SK-N-SH (cell line): Measurements from ENCODE around the gene LEF1. TPM values are rescaled to one million over a fixed set of nuclear protein-coding genes. Genes with fewer than 3 reads are reported as not detected.

Experiments used
- CTCF ChIA-PET: fragments of 300-600, 350-600 bp; formaldehyde crosslinking; extraction: SDS; loops from one replicate; lab custom pipeline; 2021; lab: Yijun Ruan, JAX
- POLR2A ChIA-PET: fragments of 350-600 bp; sonication (Branson Sonifier 250); formaldehyde crosslinking; extraction: SDS; loops from one replicate; lab custom pipeline; 2020; ENCODE audit warnings: antibody characterized with exemption, inconsistent platforms; lab: Yijun Ruan, JAX
- DNase-seq: peaks from one replicate; pipeline ENCODE4 v3.0.0; 2012
- H2AFZ ChIP-seq: fragments of 200-600 bp; sonication (generic); 2 replicates; pipeline ENCODE4 v1.8.1; 2016; ENCODE audit warnings: antibody characterized with exemption, mild to moderate bottlenecking, low read depth
- H3F3A ChIP-seq: fragments of 200-600 bp; sonication (generic); replicated peaks from 2 replicates; pipeline ENCODE3; 2016; ENCODE audit warnings: antibody characterized with exemption, mild to moderate bottlenecking; ENCODE audit not compliant: insufficient read depth
- H3K27ac ChIP-seq, 2 experiments: fragments of 200-500 bp in 1 of 2; fragments of 200-600 bp in 1 of 2; sonication (Bioruptor generic) in 1 of 2; sonication (generic), shearing (Covaris generic) in 1 of 2; 2 replicates each; pipeline versions ENCODE4 v1.5.1 to v1.6.1; 2014 to 2016; ENCODE audit warnings: low read depth in 2 of 2, inconsistent platforms in 1 of 2, low read length in 1 of 2, mild to moderate bottlenecking in 1 of 2, mixed read lengths in 1 of 2
- H3K27me3 ChIP-seq: fragments of 200-600 bp; sonication (generic), shearing (Covaris generic); 2 replicates; pipeline ENCODE4 v1.6.1; 2016; ENCODE audit warnings: mixed run types; ENCODE audit not compliant: insufficient read depth
- H3K36me3 ChIP-seq, 2 experiments: fragments of 200-500 bp in 1 of 2; fragments of 200-600 bp in 1 of 2; sonication (Bioruptor generic) in 1 of 2; sonication (generic) in 1 of 2; replicated peaks in 1 of 2; 2 replicates each; pipeline versions ENCODE3 to v1.5.1; 2014 to 2016; ENCODE audit warnings: low read length in 1 of 2, mild to moderate bottlenecking in 1 of 2; ENCODE audit not compliant: insufficient read depth in 2 of 2, control insufficient read depth in 1 of 2
- H3K4me1 ChIP-seq, 2 experiments: fragments of 200-500 bp in 1 of 2; fragments of 200-600 bp in 1 of 2; sonication (Bioruptor generic) in 1 of 2; sonication (generic), shearing (Covaris generic) in 1 of 2; 2 replicates each; pipeline versions ENCODE4 v1.5.1 to v1.6.1; 2014 to 2016; ENCODE audit warnings: low read depth in 1 of 2, low read length in 1 of 2, mixed run types in 1 of 2; ENCODE audit not compliant: insufficient read depth in 2 of 2, control insufficient read depth in 1 of 2
- H3K4me2 ChIP-seq: fragments of 200-600 bp; sonication (generic), shearing (Covaris generic); 2 replicates; pipeline ENCODE4 v1.6.1; 2017; ENCODE audit warnings: mixed run types
- H3K4me3 ChIP-seq, 2 experiments: fragments of 200-500 bp in 1 of 2; fragments of 200-600 bp in 1 of 2; sonication (Bioruptor generic) in 1 of 2; sonication (generic), shearing (Covaris generic) in 1 of 2; 2 replicates each; pipeline versions ENCODE4 v1.5.1 to v1.8.1; 2014 to 2016; ENCODE audit warnings: low read depth in 2 of 2, inconsistent platforms in 1 of 2, low read length in 1 of 2, mild to moderate bottlenecking in 1 of 2, mixed read lengths in 1 of 2, moderate library complexity in 1 of 2
- H3K79me2 ChIP-seq: fragments of 200-600 bp; sonication (generic); 2 replicates; pipeline ENCODE4 v1.8.1; 2017; ENCODE audit warnings: mild to moderate bottlenecking; ENCODE audit not compliant: insufficient read depth
- H3K9ac ChIP-seq: fragments of 200-600 bp; sonication (generic); 2 replicates; pipeline ENCODE4 v1.6.1; 2017; ENCODE audit warnings: mixed run types
- H3K9me2 ChIP-seq: fragments of 200-600 bp; sonication (generic); 2 replicates; pipeline ENCODE4 v1.6.1; 2017; ENCODE audit warnings: mixed run types
- H3K9me3 ChIP-seq: fragments of 200-600 bp; sonication (generic); 2 replicates; pipeline ENCODE4 v1.6.1; 2017; ENCODE audit warnings: mixed run types, mild to moderate bottlenecking, moderate library complexity
- H4K20me1 ChIP-seq: fragments of 200-600 bp; sonication (generic); 2 replicates; pipeline ENCODE4 v1.6.1; 2017; ENCODE audit warnings: mild to moderate bottlenecking, mixed run types; ENCODE audit not compliant: insufficient read depth
- CHD2 ChIP-seq: fragments of 150-350 bp; IDR thresholded peaks from 2 replicates; pipeline ENCODE4 v1.6.1; 2018; ENCODE audit warnings: low read length; ENCODE audit not compliant: partially characterized antibody
- CTCF ChIP-seq: fragments of 200-600 bp; sonication (generic); IDR thresholded peaks from 2 replicates; pipeline ENCODE4 v1.6.1; 2017; ENCODE audit warnings: antibody characterized with exemption, mild to moderate bottlenecking, moderate library complexity
- ELF1 ChIP-seq: IDR thresholded peaks from 2 replicates; pipeline ENCODE4 v1.4.0; 2012
- EP300 ChIP-seq, 2 experiments: IDR thresholded peaks; 2 replicates each; pipeline versions ENCODE4 v1.4.0 to v1.6.1; 2012; ENCODE audit warnings: borderline replicate concordance in 1 of 2, low read depth in 1 of 2, low read length in 1 of 2
- FOSL2 ChIP-seq: IDR thresholded peaks from 2 replicates; pipeline ENCODE4 v1.4.0; 2012; ENCODE audit warnings: low read depth, mild to moderate bottlenecking, moderate library complexity, borderline replicate concordance
- FOXJ3 ChIP-seq: sonication (generic); formaldehyde crosslinking; IDR thresholded peaks from 2 replicates; pipeline ENCODE4 v1.5.1; 2020; ENCODE audit warnings: mild to moderate bottlenecking, missing genetic modification reagents
- GABPA ChIP-seq: IDR thresholded peaks from 2 replicates; pipeline ENCODE4 v1.4.0; 2012; ENCODE audit warnings: low read depth, mild to moderate bottlenecking
- GATA2 ChIP-seq: sonication (generic); formaldehyde crosslinking; IDR thresholded peaks from 2 replicates; pipeline ENCODE4 v1.5.0; 2020; ENCODE audit warnings: mild to moderate bottlenecking, missing genetic modification reagents
- IRF3 ChIP-seq: fragments of 150-350 bp; IDR thresholded peaks from 2 replicates; pipeline ENCODE4 v1.6.1; 2016; ENCODE audit warnings: mild to moderate bottlenecking, low read depth, low read length
- JUND ChIP-seq: IDR thresholded peaks from 2 replicates; pipeline ENCODE4 v1.4.0; 2012
- MAX ChIP-seq: IDR thresholded peaks from 2 replicates; pipeline ENCODE4 v1.4.0; 2012; ENCODE audit warnings: low read depth
- MXI1 ChIP-seq: IDR thresholded peaks from 2 replicates; pipeline ENCODE4 v1.6.1; 2012; ENCODE audit warnings: mild to moderate bottlenecking, low read depth, low read length, improper control_type of control experiment
- NRF1 ChIP-seq: IDR thresholded peaks from 2 replicates; pipeline ENCODE4 v1.6.1; 2012; ENCODE audit warnings: low read depth, mild to moderate bottlenecking, low read length
- POLR2AphosphoS5 ChIP-seq: IDR thresholded peaks from 2 replicates; pipeline ENCODE4 v1.6.1; 2012; ENCODE audit warnings: low read depth, low read length
- REST ChIP-seq: IDR thresholded peaks from 2 replicates; pipeline ENCODE4 v1.6.1; 2012; ENCODE audit warnings: mild to moderate bottlenecking, low read depth, low read length, moderate library complexity
- RXRA ChIP-seq: IDR thresholded peaks from 2 replicates; pipeline ENCODE4 v1.4.0; 2012; ENCODE audit warnings: low read depth, mild to moderate bottlenecking, borderline replicate concordance
- SMC3 ChIP-seq: IDR thresholded peaks from 2 replicates; pipeline ENCODE4 v1.6.1; 2012; ENCODE audit warnings: low read depth, low read length, improper control_type of control experiment
- TAF1 ChIP-seq: IDR thresholded peaks from 2 replicates; pipeline ENCODE4 v1.6.1; 2012; ENCODE audit warnings: low read depth, mild to moderate bottlenecking, low read length, moderate library complexity, borderline replicate concordance
- USF1 ChIP-seq: IDR thresholded peaks from 2 replicates; pipeline ENCODE4 v1.4.0; 2012; ENCODE audit warnings: low read depth, borderline replicate concordance
- YY1 ChIP-seq: IDR thresholded peaks from 2 replicates; pipeline ENCODE4 v1.4.0; 2012; ENCODE audit warnings: low read depth, mild to moderate bottlenecking
- WGBS: methylation state at CpG from one replicate; pipeline ENCODE4 v1.1.6; 2017; ENCODE audit warnings: low lambda C conversion rate; 5-methylcytosine and 5-hydroxymethylcytosine counted together
- polyA plus RNA-seq, 3 experiments: library from polyadenylated mRNA; depleted of rRNA; stranded (reverse); fragments of >200 nt; gene quantifications; 2 replicates each; pipeline ENCODE4 v1.2.3, GENCODE V29; 2012

The LEF1 gene
- polyA plus RNA-seq, 1 of the 3 experiments (the other 2 are of a cell fraction) = 0.36 TPM

- H3K9me2 ChIP-seq = no peaks in the 10 kb centered on the region
- no peak for TF ChIP-seq EP300 (IDR thresholded peaks at IDR 0.05; ENCODE audit: borderline replicate concordance in 1 of 2, low read depth in 1 of 2, low read length in 1 of 2)
- no peak for TF ChIP-seq USF1
- TF ChIP-seq REST = no peak
- no peak for TF ChIP-seq FOXJ3 (CRISPR knock-in tag)
- TF ChIP-seq SMC3 = no peak
- TF ChIP-seq POLR2AphosphoS5 = no peak
- no peaks in the 10 kb centered on the region for H3K4me1 ChIP-seq
- DNase-seq = no peak
- no peaks in the 10 kb centered on the region for H4K20me1 ChIP-seq
- H3K27ac ChIP-seq = no peak overlapping the region
- ChIA-PET CTCF (interaction anchor here (1.0 to 1.2 kb wide), 2 partner anchors 42 to 475 kb away, joined by 3 read pairs; no protein-coding TSS in a partner anchor), POLR2A (no interaction called here)
- no peak overlapping the region for H2AFZ ChIP-seq
- H3K4me3 ChIP-seq = no peak overlapping the region
- no peak overlapping the region for H3K4me2 ChIP-seq
- peaks cover 10% of the 10 kb centered on the region; the same call in 1 of the 2 replicates for H3K27me3 ChIP-seq
- H3K9ac ChIP-seq = no peak overlapping the region
- WGBS = 2% methylated on average over 5 of the region's 5 CpGs
- no peaks in the 10 kb centered on the region for H3K36me3 ChIP-seq
- H3F3A ChIP-seq = no peaks in the 10 kb centered on the region
- H3K79me2 ChIP-seq = no peaks in the 10 kb centered on the region
- no peaks in the 10 kb centered on the region for H3K9me3 ChIP-seq
Measured at GRCh38 chr4:108097990-108098553, 70.7 kb downstream of the LEF1 start.

- no peak overlapping the region for H3K4me2 ChIP-seq
- no peaks in the 10 kb centered on the region for H3K36me3 ChIP-seq
- no peaks in the 10 kb centered on the region for H4K20me1 ChIP-seq
- H3K4me3 ChIP-seq = no peak overlapping the region
- POLR2A ChIA-PET = no interaction called here
- H3K9ac ChIP-seq = no peak overlapping the region
- H3K27me3 ChIP-seq = peaks cover 5% of the 10 kb centered on the region; the same call in 1 of the 2 replicates
- no peaks in the 10 kb centered on the region for H3K9me2 ChIP-seq
- no peak overlapping the region for H2AFZ ChIP-seq
- H3K9me3 ChIP-seq = no peaks in the 10 kb centered on the region
- H3K4me1 ChIP-seq = no peaks in the 10 kb centered on the region
- 4% methylated on average over 5 of the region's 5 CpGs for WGBS
- no peak overlapping the region for H3K27ac ChIP-seq
- H3K79me2 ChIP-seq = no peaks in the 10 kb centered on the region
- no peak for DNase-seq
- H3F3A ChIP-seq = no peaks in the 10 kb centered on the region
- CTCF ChIA-PET = interaction anchor here (0.9 kb wide), 1 partner anchor 20 kb away, joined by 4 read pairs; no protein-coding TSS in a partner anchor
- TF ChIP-seq MXI1 = no peak
- no peak for TF ChIP-seq FOXJ3 (CRISPR knock-in tag)
- no peak for TF ChIP-seq ELF1
- TF ChIP-seq MAX = no peak
- no peak for TF ChIP-seq EP300 (IDR thresholded peaks at IDR 0.05; ENCODE audit: borderline replicate concordance in 1 of 2, low read depth in 1 of 2, low read length in 1 of 2)
- TF ChIP-seq RXRA = no peak
- TF ChIP-seq GABPA = no peak
- TF ChIP-seq TAF1 = no peak
- TF ChIP-seq JUND = no peak
- no peak for TF ChIP-seq GATA2 (CRISPR knock-in tag)
- TF ChIP-seq NRF1 = no peak
- TF ChIP-seq FOSL2 = no peak
- TF ChIP-seq YY1 = no peak
- TF ChIP-seq IRF3 = no peak
- TF ChIP-seq CHD2 = no peak
- TF ChIP-seq CTCF = no peak
- TF ChIP-seq SMC3 = no peak
Measured at GRCh38 chr4:108094923-108095482, 73.7 kb downstream of the LEF1 start.
